PC-3 (cell line): ENCODE measurements around the gene ZMIZ2. TPM values are rescaled to one million over a fixed set of nuclear protein-coding genes. Genes with fewer than 3 reads are reported as not detected.

Experiments
- ATAC-seq: fragments of 200-7000 bp; cut with Tn5 transposase; 2 replicates; pipeline ENCODE4 v1.9.1; 2020; ENCODE audit warnings: mild to moderate bottlenecking, moderate library complexity
- BruUV-seq: library from RNA; stranded (reverse); fragments of 400-500 nt; replicated peaks from 2 replicates; lab custom pipeline; 2021; lab: Mats Ljungman, UMichigan
- CTCF ChIA-PET: fragments of 300-600 bp; sonication (Branson Sonifier 250); formaldehyde crosslinking; loops from one replicate; lab custom pipeline; 2022; ENCODE audit warnings: antibody characterized with exemption; lab: Charles Lee
- POLR2A ChIA-PET: fragments of 300-600 bp; sonication (Branson Sonifier 250); formaldehyde crosslinking; loops from one replicate; lab custom pipeline; 2022; ENCODE audit warnings: antibody characterized with exemption; ENCODE audit not compliant: unreplicated experiment; lab: Charles Lee
- DNase-seq: peaks from one replicate; pipeline ENCODE4 v3.0.0-alpha.2; 2015
- H2AFZ ChIP-seq: fragments of 300-600 bp; sonication (generic); 2 replicates; pipeline ENCODE4 v1.6.0; 2016; ENCODE audit warnings: antibody characterized with exemption, low read length
- H3F3A ChIP-seq: fragments of 300-600 bp; sonication (generic); one replicate; pipeline ENCODE4 v1.6.0; 2017; ENCODE audit warnings: antibody characterized with exemption, low read length, control low read depth, mild to moderate bottlenecking; ENCODE audit not compliant: unreplicated experiment
- H3K27ac ChIP-seq: fragments of 300-600 bp; sonication (generic); 2 replicates; pipeline ENCODE4 v1.5.1; 2016; ENCODE audit warnings: mild to moderate bottlenecking, low read length
- H3K27me3 ChIP-seq: fragments of 300-600 bp; sonication (generic); 2 replicates; pipeline ENCODE4 v1.6.1; 2016; ENCODE audit warnings: low read length, mixed read lengths
- H3K36me3 ChIP-seq: fragments of 300-600 bp; sonication (generic); 2 replicates; pipeline ENCODE4 v1.6.1; 2016; ENCODE audit warnings: low read depth, mixed run types, low read length, mixed read lengths
- H3K4me1 ChIP-seq: fragments of 300-600 bp; sonication (generic); 2 replicates; pipeline ENCODE4 v1.5.1; 2016; ENCODE audit warnings: low read length; ENCODE audit not compliant: insufficient read depth
- H3K4me2 ChIP-seq: fragments of 300-600 bp; sonication (generic); 2 replicates; pipeline ENCODE4 v1.6.0; 2016; ENCODE audit warnings: low read length
- H3K4me3 ChIP-seq: fragments of 300-600 bp; sonication (generic); 2 replicates; pipeline ENCODE4 v1.5.1; 2016; ENCODE audit warnings: mild to moderate bottlenecking, low read length, mixed read lengths
- H3K79me2 ChIP-seq: fragments of 300-600 bp; sonication (generic); 2 replicates; pipeline ENCODE4 v1.6.1; 2017; ENCODE audit warnings: low read length, mixed read lengths
- H3K9ac ChIP-seq: fragments of 300-600 bp; sonication (generic); 2 replicates; pipeline ENCODE4 v1.6.0; 2016; ENCODE audit warnings: mild to moderate bottlenecking, low read length
- H3K9me2 ChIP-seq: fragments of 300-600 bp; sonication (generic); replicated peaks from 2 replicates; pipeline ENCODE4 v1.6.1; 2016; ENCODE audit warnings: mixed run types, low read length, mixed read lengths
- H3K9me3 ChIP-seq: fragments of 300-600 bp; sonication (generic); 2 replicates; pipeline ENCODE4 v1.6.1; 2016; ENCODE audit warnings: low read length, mixed read lengths
- H4K20me1 ChIP-seq: fragments of 300-600 bp; sonication (generic); 2 replicates; pipeline ENCODE4 v1.6.1; 2016; ENCODE audit warnings: low read length, mixed read lengths
- CTCF ChIP-seq: fragments of 300-600 bp; sonication (generic); conservative IDR thresholded peaks from 2 replicates; pipeline ENCODE4 v1.5.1; 2017; ENCODE audit warnings: antibody characterized with exemption, low read depth, mild to moderate bottlenecking, low read length
- EZH2 ChIP-seq: fragments of 300-600 bp; sonication (generic); IDR thresholded peaks from one replicate; pipeline ENCODE4 v1.6.1; 2017; ENCODE audit warnings: antibody characterized with exemption, mild to moderate bottlenecking, low read length; ENCODE audit not compliant: unreplicated experiment
- EZH2phosphoT487 ChIP-seq: fragments of 300-600 bp; sonication (generic); IDR thresholded peaks from 2 replicates; pipeline ENCODE4 v1.6.1; 2018; ENCODE audit warnings: mild to moderate bottlenecking, antibody characterized with exemption, low read length, borderline replicate concordance
- intact Hi-C: fragments of 100-400 bp; cut with micrococcal nuclease; formaldehyde crosslinking; loops from 2 replicates; pipeline ENCODE4 v1.9.0; 2023
- total RNA-seq: library from RNA; depleted of rRNA; stranded (reverse); fragments of >200 nt; gene quantifications from 2 replicates; pipeline ENCODE4 v1.2.3, GENCODE V29; 2014

Gene ZMIZ2
- total RNA-seq, 1 experiment from 2014 or later: 18.3 TPM

GRCh38 chr7:44761207-44762161 is 12.8 kb downstream of the ZMIZ2 start:
- H3K4me3 ChIP-seq: no peak overlapping the region
- no peaks in the 10 kb centered on the region for H3K9me2 ChIP-seq
- H2AFZ ChIP-seq: no peak overlapping the region
- TF ChIP-seq EZH2phosphoT487 (no peak), EZH2 (no peak), CTCF (no peak)
- DNase-seq: no peak
- H3K79me2 ChIP-seq: no peaks in the 10 kb centered on the region
- no peak overlapping the region for H3K9ac ChIP-seq
- no TSS peak for BruUV-seq
- ChIA-PET CTCF (interaction anchor here (0.6 kb wide), 1 partner anchor 11 kb away, joined by 4 read pairs; no protein-coding TSS in a partner anchor), POLR2A (no interaction called here)
- ATAC-seq: peak; percentile 29; the same call in 1 of the 2 replicates
- H3K27ac ChIP-seq: no peak overlapping the region
- intact Hi-C loops: no loop called here
- peaks cover 23% of the 10 kb centered on the region for H3K36me3 ChIP-seq
- H3K4me1 ChIP-seq: no peaks in the 10 kb centered on the region
- H4K20me1 ChIP-seq: no peaks in the 10 kb centered on the region
- H3F3A ChIP-seq: no peaks in the 10 kb centered on the region
- H3K27me3 ChIP-seq: no peaks in the 10 kb centered on the region
- H3K4me2 ChIP-seq: no peak overlapping the region
- H3K9me3 ChIP-seq: no peaks in the 10 kb centered on the region

DNA sequence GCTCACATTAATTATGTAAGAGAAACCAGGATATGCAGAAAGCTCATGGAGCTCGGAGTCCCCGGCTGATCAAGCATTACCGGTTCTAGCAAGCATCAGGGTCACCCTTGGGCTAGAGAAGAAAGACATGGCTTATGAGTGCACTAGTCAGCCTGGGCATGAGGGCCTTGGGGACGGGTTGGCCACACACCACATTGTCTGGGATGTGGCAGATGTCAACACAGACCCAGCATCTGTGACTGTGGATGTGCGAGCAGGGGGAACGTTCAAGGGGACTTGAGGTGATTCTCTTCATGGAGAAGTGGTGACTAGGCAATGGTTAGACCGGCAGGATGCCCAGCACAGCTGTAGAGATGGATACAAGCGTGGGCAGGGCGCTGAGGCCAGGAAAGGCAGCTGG is 13.7 kb downstream of the ZMIZ2 start:
- DNase-seq (no peak), ATAC-seq (no peak)
- ChIA-PET CTCF (no interaction called here), POLR2A (no interaction called here)
- no peaks in the 10 kb centered on the region for H4K20me1 ChIP-seq
- H3K4me1 ChIP-seq: no peaks in the 10 kb centered on the region
- no peak for TF ChIP-seq EZH2
- no peaks in the 10 kb centered on the region for H3K79me2 ChIP-seq
- intact Hi-C loops: no loop called here
- H3F3A ChIP-seq: no peaks in the 10 kb centered on the region
- no TSS peak for BruUV-seq
- no peaks in the 10 kb centered on the region for H3K27me3 ChIP-seq
- H3K9ac ChIP-seq: no peak overlapping the region
- no peak overlapping the region for H3K27ac ChIP-seq
- H3K9me2 ChIP-seq: no peaks in the 10 kb centered on the region
- H3K4me3 ChIP-seq: no peak overlapping the region
- H3K4me2 ChIP-seq: no peak overlapping the region
- no peaks in the 10 kb centered on the region for H3K9me3 ChIP-seq
- H2AFZ ChIP-seq: no peak overlapping the region
- peaks cover 26% of the 10 kb centered on the region for H3K36me3 ChIP-seq

GRCh38 chr7:44762726-44763522 is 14.3 kb downstream of the ZMIZ2 start:
- intact Hi-C loops: no loop called here
- DNase-seq (no peak), ATAC-seq (no peak)
- Histone ChIP-seq H3K4me3 (no peak overlapping the region), H3F3A (no peaks in the 10 kb centered on the region), H2AFZ (no peak overlapping the region), H3K36me3 (peaks cover 31% of the 10 kb centered on the region), H3K9ac (no peak overlapping the region), H4K20me1 (no peaks in the 10 kb centered on the region), H3K79me2 (no peaks in the 10 kb centered on the region), H3K4me2 (no peak overlapping the region), H3K9me3 (no peaks in the 10 kb centered on the region), H3K9me2 (no peaks in the 10 kb centered on the region), H3K4me1 (no peaks in the 10 kb centered on the region), H3K27ac (no peak overlapping the region), H3K27me3 (no peaks in the 10 kb centered on the region)
- ChIA-PET POLR2A (no interaction called here), CTCF (no interaction called here)
- 0 out of 2 replicates have a peak, but pooled peaks have one; percentile 12 for TF ChIP-seq CTCF
- no peak for TF ChIP-seq EZH2
- TF ChIP-seq EZH2phosphoT487: no peak
- BruUV-seq: no TSS peak
